Stimulated activated CD4-positive, alpha-beta T cell treated with anti-CD3 and anti-CD28 coated beads, Interleukin-1b, Interleukin-23, amount 100 ng/mL, for 24 hours (primary cell): ENCODE data around the gene BRS3.
A peak's percentile ranks its signal among the peaks of the same experiment; 100 is the strongest.

Source experiments
- DNase-seq, 4 experiments: peaks; one replicate each; pipeline ENCODE4 v3.0.0-alpha.2; 2020; ENCODE audit warnings: low read depth in 4 of 4, low spot score in 1 of 4

Gene BRS3

DNA sequence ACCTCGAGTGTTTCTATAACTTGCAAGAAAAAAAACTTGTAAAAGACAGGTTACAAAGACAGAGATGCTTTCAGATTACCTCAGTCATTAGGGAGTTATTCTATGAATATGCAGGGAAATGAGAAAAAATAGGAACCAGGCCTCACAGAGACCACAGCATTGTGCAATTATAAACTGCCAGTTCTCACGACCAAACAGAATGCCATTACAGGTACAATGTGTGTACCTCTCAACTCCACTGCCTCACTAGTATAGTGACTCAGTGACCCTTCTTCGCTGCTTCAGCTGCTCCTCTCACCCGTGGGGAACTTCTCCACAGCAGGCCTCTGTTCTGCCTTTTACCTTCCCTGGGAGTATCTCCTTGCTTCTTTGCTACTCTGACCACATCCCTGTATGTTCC lies 7.3 kb downstream of the BRS3 start:
- DNase-seq, result no peak

- no peak for DNase-seq
Measured at GRCh38 chrX:136496186-136496763, 8.5 kb downstream of the BRS3 start.

- DNase-seq, result peak; percentile 49 to 80 (median 64)
Measured at GRCh38 chrX:136496764-136497555, 9.2 kb downstream of the BRS3 start.

- peak in 1 of 4 experiments; percentile 0 for DNase-seq
Measured at GRCh38 chrX:136497556-136498052, 9.9 kb downstream of the BRS3 start, which contains the start of gene HTATSF1. Gene HTATSF1, plus strand, starts transcription at chrX:136497592. Its CDS starts 93 bp downstream, at chrX:136497685.

- DNase-seq, result no peak
Measured at GRCh38 chrX:136519069-136519468, 31.3 kb downstream of the BRS3 start.

DNA sequence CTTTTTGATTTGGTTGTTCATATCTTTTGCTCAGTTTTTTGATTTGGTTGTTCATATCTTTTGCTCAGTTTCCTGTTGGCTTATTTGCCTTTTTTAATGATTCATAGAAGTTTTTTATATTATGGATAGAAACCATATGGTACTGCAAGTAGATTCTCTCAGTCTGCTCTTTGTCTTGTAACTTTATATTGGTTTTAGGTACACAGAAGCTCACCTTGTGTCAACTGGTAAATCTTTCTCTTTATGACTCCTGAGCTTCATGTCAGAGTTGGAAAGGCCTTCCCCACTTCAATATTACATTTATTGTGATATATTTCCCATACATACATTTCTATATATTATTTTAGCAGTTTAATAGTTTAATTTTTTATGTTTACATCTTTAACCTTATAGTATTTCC lies 36.0 kb downstream of the BRS3 start:
- DNase-seq, result no peak

DNA sequence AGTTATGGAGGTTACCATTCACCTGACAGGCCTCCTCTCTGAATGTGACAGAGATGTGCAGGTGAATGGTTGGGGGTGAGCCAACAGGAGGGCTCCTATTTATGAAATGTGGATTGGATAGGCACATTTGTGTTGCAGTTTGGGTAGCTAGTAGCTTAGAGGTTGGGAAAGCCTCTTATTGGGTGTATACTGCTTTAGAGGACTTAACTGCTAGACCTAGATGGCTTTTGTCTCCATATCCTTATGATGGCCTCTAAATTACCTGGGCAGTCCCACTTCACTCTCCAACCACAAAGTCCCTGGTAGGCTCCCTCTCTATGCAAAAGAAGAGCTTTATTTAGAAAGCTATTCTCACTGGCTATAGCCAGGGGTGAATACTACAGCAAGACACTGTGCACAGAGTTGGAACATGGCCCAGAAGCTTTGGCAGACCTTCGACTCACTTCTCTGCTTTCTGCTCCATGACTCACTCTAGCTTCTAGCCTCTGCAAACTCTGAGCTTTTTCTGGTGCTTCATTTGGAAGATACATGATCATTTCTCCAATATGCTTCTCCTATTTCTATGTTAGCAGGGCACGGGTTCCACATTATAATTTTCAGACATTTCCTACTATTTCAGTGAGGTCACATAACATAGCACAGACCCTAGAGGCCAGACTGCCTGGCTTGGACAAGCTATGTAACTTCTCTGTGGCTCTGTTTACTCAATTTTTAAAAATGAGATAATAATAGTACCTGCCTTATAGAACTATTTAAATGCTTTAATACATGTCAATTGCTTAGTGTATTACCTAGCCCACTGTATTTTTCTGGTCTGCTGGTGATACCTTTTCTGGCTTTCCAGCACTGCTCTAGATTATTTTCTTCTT lies 38.2 kb downstream of the BRS3 start:
- DNase-seq, result no peak

- no peak for DNase-seq
Measured at GRCh38 chrX:136528645-136529315, 41.0 kb downstream of the BRS3 start.

- DNase-seq, result no peak
Measured at GRCh38 chrX:136529795-136530194, 42.0 kb downstream of the BRS3 start.

GRCh38 chrX:136531951-136532350 lies 44.2 kb downstream of the BRS3 start, which contains the start of gene VGLL1:
Gene VGLL1, plus strand, starts transcription at chrX:136532215. Its CDS starts 3,806 bp downstream, at chrX:136536021.
- DNase-seq, result no peak

GRCh38 chrX:136534131-136534530 lies 46.4 kb downstream of the BRS3 start:
- no peak for DNase-seq

DNA sequence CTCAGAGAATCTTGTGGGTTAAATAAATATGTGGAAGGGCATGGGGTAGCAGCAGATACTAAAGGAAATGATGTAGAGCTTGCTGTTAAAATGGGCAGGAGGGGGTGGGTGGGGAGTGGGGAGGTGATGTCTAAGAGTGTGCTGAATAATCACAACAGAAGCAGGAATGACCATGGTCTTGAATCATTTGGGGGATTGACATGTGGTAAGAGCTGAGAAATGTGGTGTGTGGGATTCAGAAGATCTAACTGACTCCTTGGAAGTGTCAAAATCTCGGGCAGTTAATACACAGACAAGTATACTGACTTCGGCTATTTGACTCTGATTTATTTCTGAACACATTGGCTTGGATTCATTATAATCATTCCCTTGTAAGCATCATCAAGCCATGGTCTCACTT lies 51.1 kb downstream of the BRS3 start:
- DNase-seq, result no peak

GRCh38 chrX:136540226-136540625 lies 52.5 kb downstream of the BRS3 start:
- no peak for DNase-seq

- no peak for DNase-seq
Measured at GRCh38 chrX:136541294-136541693, 53.5 kb downstream of the BRS3 start.

- no peak for DNase-seq
Measured at GRCh38 chrX:136542281-136542680, 54.5 kb downstream of the BRS3 start.
